GM18498 (cell line): Measurements from ENCODE around the gene PSMD11.

Experiments
- ATAC-seq: cut with Tn5 transposase; IDR thresholded peaks from one replicate; pipeline ENCODE4 v1.9.1; 2021; ENCODE audit warnings: mild to moderate bottlenecking, moderate library complexity; ENCODE audit not compliant: unreplicated experiment

Gene PSMD11

GRCh38 chr17:32463304-32463703 lies 19.0 kb downstream of the PSMD11 start:
- ATAC-seq = no peak

GRCh38 chr17:32464374-32464773 lies 20.1 kb downstream of the PSMD11 start:
- ATAC-seq = no peak

GRCh38 chr17:32467949-32468348 lies 23.6 kb downstream of the PSMD11 start:
- ATAC-seq = no peak

GRCh38 chr17:32470405-32471167 lies 26.3 kb downstream of the PSMD11 start:
- no peak for ATAC-seq

- ATAC-seq = no peak
These were observed 27.3 kb downstream of the PSMD11 start for GRCh38 chr17:32471652-32472051.

GRCh38 chr17:32475258-32475657 lies 30.9 kb downstream of the PSMD11 start:
- no peak for ATAC-seq

- ATAC-seq = no peak
These were observed 32.9 kb downstream of the PSMD11 start for GRCh38 chr17:32477220-32477619.

GRCh38 chr17:32479074-32479617 lies 34.8 kb downstream of the PSMD11 start:
- no peak for ATAC-seq

GRCh38 chr17:32481193-32481592 lies 36.9 kb downstream of the PSMD11 start:
- no peak for ATAC-seq

GRCh38 chr17:32482568-32483320 lies 38.4 kb downstream of the PSMD11 start:
- no peak for ATAC-seq

GRCh38 chr17:32483451-32484019 lies 39.2 kb downstream of the PSMD11 start:
- no peak for ATAC-seq

GRCh38 chr17:32484041-32484461 lies 39.7 kb downstream of the PSMD11 start:
- no peak for ATAC-seq

- ATAC-seq = no peak
These were observed 40.3 kb downstream of the PSMD11 start for GRCh38 chr17:32484628-32485027.

- ATAC-seq = no peak
These were observed 41.2 kb downstream of the PSMD11 start for GRCh38 chr17:32485261-32486110.

- ATAC-seq = peak; percentile 61
These were observed 41.9 kb downstream of the PSMD11 start for GRCh38 chr17:32486111-32486700.

GRCh38 chr17:32486701-32487472 lies 42.6 kb downstream of the PSMD11 start, which contains the start of gene CDK5R1:
CDK5R1 (plus strand) TSS chr17:32486993; CDS start chr17:32487621, 628 bp downstream.
- ATAC-seq = peak; percentile 67

- ATAC-seq = peak; percentile 15
These were observed 43.3 kb downstream of the PSMD11 start for GRCh38 chr17:32487473-32488176.

GRCh38 chr17:32488177-32488542 lies 43.9 kb downstream of the PSMD11 start:
- ATAC-seq = no peak
